WTC11 (cell line): ENCODE measurements around the gene ZBTB47. TPM values are rescaled to one million over a fixed set of nuclear protein-coding genes. Genes with fewer than 3 reads are reported as not detected.

ENCODE experiments used
- ATAC-seq: fragments of 200-7000 bp; cut with Tn5 transposase; 2 replicates; pipeline ENCODE4 v1.10.0; 2021; ENCODE audit warnings: mild to moderate bottlenecking, moderate library complexity
- CTCF ChIA-PET: fragments of 300-600 bp; sonication (Branson Sonifier 250); formaldehyde crosslinking; loops from one replicate; lab custom pipeline; 2021; ENCODE audit warnings: antibody characterized with exemption; lab: Charles Lee
- POLR2A ChIA-PET: fragments of 350-600 bp; sonication (Branson Sonifier 250); formaldehyde crosslinking; loops from one replicate; lab custom pipeline; 2021; ENCODE audit warnings: antibody characterized with exemption; lab: Charles Lee
- DNase-seq: peaks from one replicate; pipeline ENCODE4 v3.0.0; 2021; ENCODE audit warnings: low spot score
- H3K27ac Mint-ChIP-seq: 2 replicates; pipeline ENCODE4 v1.8.0; 2021; ENCODE audit warnings: mixed read lengths
- H3K27me3 Mint-ChIP-seq: 2 replicates; pipeline ENCODE4 v1.8.0; 2021; ENCODE audit warnings: low read depth, mild to moderate bottlenecking, moderate library complexity, mixed read lengths
- H3K36me3 Mint-ChIP-seq: 2 replicates; pipeline ENCODE4 v1.8.0; 2021; ENCODE audit warnings: mixed read lengths
- H3K4me1 Mint-ChIP-seq: 2 replicates; pipeline ENCODE4 v1.8.0; 2022; ENCODE audit warnings: mixed read lengths
- H3K4me3 Mint-ChIP-seq: 2 replicates; pipeline ENCODE4 v1.8.0; 2021; ENCODE audit warnings: mild to moderate bottlenecking, moderate library complexity, mixed read lengths
- H3K9me3 Mint-ChIP-seq: 2 replicates; pipeline ENCODE4 v1.8.0; 2021; ENCODE audit warnings: mixed read lengths
- CDX4 ChIP-seq: fragments of 250-450 bp; sonication (Bioruptor Pico); IDR thresholded peaks from 2 replicates; pipeline ENCODE4 v1.9.0; 2021; ENCODE audit warnings: moderate library complexity, mild to moderate bottlenecking, inconsistent platforms, borderline replicate concordance
- ELF4 ChIP-seq: sonication (generic); formaldehyde crosslinking; IDR thresholded peaks from 2 replicates; pipeline ENCODE4 v1.8.1; 2022; ENCODE audit warnings: low read depth, mild to moderate bottlenecking, moderate library complexity, missing genetic modification reagents
- ERG ChIP-seq: fragments of 250-450 bp; sonication (Bioruptor Pico); IDR thresholded peaks from 2 replicates; pipeline ENCODE4 v1.8.0; 2021; ENCODE audit warnings: mild to moderate bottlenecking
- ETV6 ChIP-seq: sonication (generic); formaldehyde crosslinking; IDR thresholded peaks from 2 replicates; pipeline ENCODE4 v1.8.1; 2022; ENCODE audit warnings: mild to moderate bottlenecking, missing genetic modification reagents
- GABPB1 ChIP-seq: sonication (generic); formaldehyde crosslinking; IDR thresholded peaks from 2 replicates; pipeline ENCODE4 v1.8.1; 2023; ENCODE audit warnings: mild to moderate bottlenecking, missing genetic modification reagents
- GRHL2 ChIP-seq: fragments of 250-450 bp; sonication (Bioruptor Pico); IDR thresholded peaks from 2 replicates; pipeline ENCODE4 v1.8.0; 2022; ENCODE audit warnings: mild to moderate bottlenecking, moderate library complexity; ENCODE audit not compliant: insufficient replicate concordance, severe bottlenecking
- GTF2I ChIP-seq: fragments of 250-450 bp; sonication (Bioruptor Pico); conservative IDR thresholded peaks from 2 replicates; pipeline ENCODE4 v1.4.0; 2021; ENCODE audit warnings: mild to moderate bottlenecking
- HMGXB4 ChIP-seq: sonication (generic); formaldehyde crosslinking; IDR thresholded peaks from 2 replicates; pipeline ENCODE4 v1.8.1; 2023; ENCODE audit warnings: mild to moderate bottlenecking, moderate library complexity, missing genetic modification reagents
- IRF2 ChIP-seq: sonication (generic); formaldehyde crosslinking; IDR thresholded peaks from 2 replicates; pipeline ENCODE4 v1.8.0; 2022; ENCODE audit warnings: low read depth, missing genetic modification reagents, borderline replicate concordance
- NFE2L1 ChIP-seq: sonication (generic); formaldehyde crosslinking; IDR thresholded peaks from 2 replicates; pipeline ENCODE4 v1.8.1; 2023; ENCODE audit warnings: missing genetic modification reagents
- NR1H2 ChIP-seq: sonication (generic); formaldehyde crosslinking; IDR thresholded peaks from 2 replicates; pipeline ENCODE4 v1.9.0; 2021; ENCODE audit warnings: mild to moderate bottlenecking, moderate library complexity, missing genetic modification reagents
- NR2C2 ChIP-seq: sonication (generic); formaldehyde crosslinking; IDR thresholded peaks from 2 replicates; pipeline ENCODE4 v1.8.0; 2022; ENCODE audit warnings: mild to moderate bottlenecking, missing genetic modification reagents
- STAT6 ChIP-seq: sonication (generic); formaldehyde crosslinking; conservative IDR thresholded peaks from 2 replicates; pipeline ENCODE4 v1.8.1; 2023; ENCODE audit warnings: mild to moderate bottlenecking, low read depth, missing genetic modification reagents, moderate library complexity
- USF2 ChIP-seq: sonication (generic); formaldehyde crosslinking; IDR thresholded peaks from 2 replicates; pipeline ENCODE4 v1.8.1; 2023; ENCODE audit warnings: mild to moderate bottlenecking, missing genetic modification reagents, moderate library complexity
- ZBTB43 ChIP-seq: sonication (generic); formaldehyde crosslinking; IDR thresholded peaks from 2 replicates; pipeline ENCODE4 v1.8.1; 2023; ENCODE audit warnings: mild to moderate bottlenecking, missing genetic modification reagents
- ZNF317 ChIP-seq: sonication (generic); formaldehyde crosslinking; IDR thresholded peaks from 2 replicates; pipeline ENCODE4 v1.8.1; 2023; ENCODE audit warnings: low read depth, mild to moderate bottlenecking, moderate library complexity, missing genetic modification reagents, borderline replicate concordance
- ZNF396 ChIP-seq: fragments of 250-450 bp; sonication (Bioruptor Pico); IDR thresholded peaks from 2 replicates; pipeline ENCODE4 v1.8.0; 2021; ENCODE audit warnings: mild to moderate bottlenecking, moderate library complexity, borderline replicate concordance
- total RNA-seq: library from RNA; stranded (reverse); gene quantifications from 3 replicates; pipeline ENCODE4 v1.2.3, GENCODE V29; 2021
- TF ChIP-seq, protein P1 (sequence below): fragments of 200-600 bp; IDR thresholded peaks from 2 replicates; pipeline ENCODE4 v1.8.0; 2022; ENCODE audit warnings: antibody characterized with exemption
- TF ChIP-seq, protein P2 (sequence below): sonication (generic); formaldehyde crosslinking; IDR thresholded peaks from 2 replicates; pipeline ENCODE4 v1.8.0; 2023; ENCODE audit warnings: mild to moderate bottlenecking, missing genetic modification reagents
- TF ChIP-seq, protein P3 (sequence below): fragments of 250-450 bp; sonication (Bioruptor Pico); IDR thresholded peaks from 2 replicates; pipeline ENCODE4 v2.1.2; 2022; ENCODE audit warnings: mild to moderate bottlenecking, moderate library complexity

The ZBTB47 gene
- total RNA-seq, 1 experiment from 2014 or later: 5.2 TPM

- DNase-seq (no peak), ATAC-seq (no peak)
- CTCF ChIA-PET: no interaction called here
- H3K4me1 Mint-ChIP-seq: no peaks in the 10 kb centered on the region
- no peak overlapping the region for H3K4me3 Mint-ChIP-seq
- peaks cover 14% of the 10 kb centered on the region for H3K9me3 Mint-ChIP-seq
- no peak overlapping the region for H3K27ac Mint-ChIP-seq
- peaks cover 5% of the 10 kb centered on the region; the same call in 1 of the 2 replicates for H3K27me3 Mint-ChIP-seq
- POLR2A ChIA-PET: no interaction called here
- TF ChIP-seq GRHL2 (no peak), NR2C2 (CRISPR knock-in tag) (no peak), NFE2L1 (CRISPR knock-in tag) (no peak), CDX4 (CRISPR knock-in tag) (no peak), ZNF317 (CRISPR knock-in tag) (no peak), ERG (CRISPR knock-in tag) (no peak), GABPB1 (CRISPR knock-in tag) (no peak), GTF2I (CRISPR knock-in tag) (no peak), ZBTB43 (CRISPR knock-in tag) (no peak), ZNF396 (CRISPR knock-in tag) (no peak), STAT6 (CRISPR knock-in tag) (no peak), USF2 (CRISPR knock-in tag) (no peak), HMGXB4 (no peak), NR1H2 (CRISPR knock-in tag) (no peak), ELF4 (CRISPR knock-in tag) (no peak), ETV6 (no peak), IRF2 (CRISPR knock-in tag) (no peak)
- TF ChIP-seq, protein P1, sequence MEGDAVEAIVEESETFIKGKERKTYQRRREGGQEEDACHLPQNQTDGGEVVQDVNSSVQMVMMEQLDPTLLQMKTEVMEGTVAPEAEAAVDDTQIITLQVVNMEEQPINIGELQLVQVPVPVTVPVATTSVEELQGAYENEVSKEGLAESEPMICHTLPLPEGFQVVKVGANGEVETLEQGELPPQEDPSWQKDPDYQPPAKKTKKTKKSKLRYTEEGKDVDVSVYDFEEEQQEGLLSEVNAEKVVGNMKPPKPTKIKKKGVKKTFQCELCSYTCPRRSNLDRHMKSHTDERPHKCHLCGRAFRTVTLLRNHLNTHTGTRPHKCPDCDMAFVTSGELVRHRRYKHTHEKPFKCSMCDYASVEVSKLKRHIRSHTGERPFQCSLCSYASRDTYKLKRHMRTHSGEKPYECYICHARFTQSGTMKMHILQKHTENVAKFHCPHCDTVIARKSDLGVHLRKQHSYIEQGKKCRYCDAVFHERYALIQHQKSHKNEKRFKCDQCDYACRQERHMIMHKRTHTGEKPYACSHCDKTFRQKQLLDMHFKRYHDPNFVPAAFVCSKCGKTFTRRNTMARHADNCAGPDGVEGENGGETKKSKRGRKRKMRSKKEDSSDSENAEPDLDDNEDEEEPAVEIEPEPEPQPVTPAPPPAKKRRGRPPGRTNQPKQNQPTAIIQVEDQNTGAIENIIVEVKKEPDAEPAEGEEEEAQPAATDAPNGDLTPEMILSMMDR: no peak
- TF ChIP-seq, protein P2, sequence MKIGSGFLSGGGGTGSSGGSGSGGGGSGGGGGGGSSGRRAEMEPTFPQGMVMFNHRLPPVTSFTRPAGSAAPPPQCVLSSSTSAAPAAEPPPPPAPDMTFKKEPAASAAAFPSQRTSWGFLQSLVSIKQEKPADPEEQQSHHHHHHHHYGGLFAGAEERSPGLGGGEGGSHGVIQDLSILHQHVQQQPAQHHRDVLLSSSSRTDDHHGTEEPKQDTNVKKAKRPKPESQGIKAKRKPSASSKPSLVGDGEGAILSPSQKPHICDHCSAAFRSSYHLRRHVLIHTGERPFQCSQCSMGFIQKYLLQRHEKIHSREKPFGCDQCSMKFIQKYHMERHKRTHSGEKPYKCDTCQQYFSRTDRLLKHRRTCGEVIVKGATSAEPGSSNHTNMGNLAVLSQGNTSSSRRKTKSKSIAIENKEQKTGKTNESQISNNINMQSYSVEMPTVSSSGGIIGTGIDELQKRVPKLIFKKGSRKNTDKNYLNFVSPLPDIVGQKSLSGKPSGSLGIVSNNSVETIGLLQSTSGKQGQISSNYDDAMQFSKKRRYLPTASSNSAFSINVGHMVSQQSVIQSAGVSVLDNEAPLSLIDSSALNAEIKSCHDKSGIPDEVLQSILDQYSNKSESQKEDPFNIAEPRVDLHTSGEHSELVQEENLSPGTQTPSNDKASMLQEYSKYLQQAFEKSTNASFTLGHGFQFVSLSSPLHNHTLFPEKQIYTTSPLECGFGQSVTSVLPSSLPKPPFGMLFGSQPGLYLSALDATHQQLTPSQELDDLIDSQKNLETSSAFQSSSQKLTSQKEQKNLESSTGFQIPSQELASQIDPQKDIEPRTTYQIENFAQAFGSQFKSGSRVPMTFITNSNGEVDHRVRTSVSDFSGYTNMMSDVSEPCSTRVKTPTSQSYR (CRISPR knock-in tag): no peak
- TF ChIP-seq, protein P3, sequence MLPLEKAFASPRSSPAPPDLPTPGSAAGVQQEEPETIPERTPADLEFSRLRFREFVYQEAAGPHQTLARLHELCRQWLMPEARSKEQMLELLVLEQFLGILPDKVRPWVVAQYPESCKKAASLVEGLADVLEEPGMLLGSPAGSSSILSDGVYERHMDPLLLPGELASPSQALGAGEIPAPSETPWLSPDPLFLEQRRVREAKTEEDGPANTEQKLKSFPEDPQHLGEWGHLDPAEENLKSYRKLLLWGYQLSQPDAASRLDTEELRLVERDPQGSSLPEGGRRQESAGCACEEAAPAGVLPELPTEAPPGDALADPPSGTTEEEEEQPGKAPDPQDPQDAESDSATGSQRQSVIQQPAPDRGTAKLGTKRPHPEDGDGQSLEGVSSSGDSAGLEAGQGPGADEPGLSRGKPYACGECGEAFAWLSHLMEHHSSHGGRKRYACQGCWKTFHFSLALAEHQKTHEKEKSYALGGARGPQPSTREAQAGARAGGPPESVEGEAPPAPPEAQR (CRISPR knock-in tag): no peak
- no peaks in the 10 kb centered on the region for H3K36me3 Mint-ChIP-seq
Measured at GRCh38 chr3:42680271-42680670, 26.8 kb downstream of the ZBTB47 start.
